Fibroblast of mammary gland (primary cell): Measurements from ENCODE around the gene SYT5.
"Not testable (repeated sequence)": the region's sequence is repeated elsewhere in the genome, so short reads cannot be mapped to it uniquely, and the experiment has no call there.

Source experiments
- DNase-seq: peaks from one replicate; pipeline ENCODE4 v3.0.0-alpha.2; 2010; ENCODE audit warnings: low read depth
- H3K4me3 ChIP-seq: 2 replicates; pipeline ENCODE4 v1.5.1; 2011; ENCODE audit warnings: low read depth, mild to moderate bottlenecking, low read length, moderate library complexity; ENCODE audit not compliant: control insufficient read depth
- CTCF ChIP-seq: conservative IDR thresholded peaks from 2 replicates; pipeline ENCODE4 v1.5.1; 2011; ENCODE audit warnings: low read depth, low read length, inconsistent platforms; ENCODE audit not compliant: control insufficient read depth, insufficient read depth

Gene SYT5

GRCh38 chr19:55206664-55207500 lies 26.8 kb upstream of the SYT5 start:
- DNase-seq: peak; percentile 94
- peak overlapping the region; percentile 21 for H3K4me3 ChIP-seq
- no peak for TF ChIP-seq CTCF

- not testable (repeated sequence) for DNase-seq, H3K4me3 ChIP-seq
Observed at GRCh38 chr19:55202199-55202598, 22.1 kb upstream of the SYT5 start.

GRCh38 chr19:55199620-55200204 lies 19.6 kb upstream of the SYT5 start:
- no peak for DNase-seq
- H3K4me3 ChIP-seq: no peak overlapping the region
- TF ChIP-seq CTCF: no peak

GRCh38 chr19:55198651-55199050 lies 18.6 kb upstream of the SYT5 start:
- no peak overlapping the region for H3K4me3 ChIP-seq
- DNase-seq: no peak
- TF ChIP-seq CTCF: no peak

- TF ChIP-seq CTCF: no peak
- H3K4me3 ChIP-seq: no peak overlapping the region
- no peak for DNase-seq
Observed at GRCh38 chr19:55197528-55197927, 17.4 kb upstream of the SYT5 start.

- no peak for TF ChIP-seq CTCF
- no peak for DNase-seq
- no peak overlapping the region for H3K4me3 ChIP-seq
Observed at GRCh38 chr19:55196803-55197202, 16.7 kb upstream of the SYT5 start.

- no peak for TF ChIP-seq CTCF
- no peak for DNase-seq
- no peak overlapping the region for H3K4me3 ChIP-seq
Observed at GRCh38 chr19:55193481-55193880, 13.4 kb upstream of the SYT5 start.
